ENCODE measurements around the gene RTL10.

Gene RTL10

DNA sequence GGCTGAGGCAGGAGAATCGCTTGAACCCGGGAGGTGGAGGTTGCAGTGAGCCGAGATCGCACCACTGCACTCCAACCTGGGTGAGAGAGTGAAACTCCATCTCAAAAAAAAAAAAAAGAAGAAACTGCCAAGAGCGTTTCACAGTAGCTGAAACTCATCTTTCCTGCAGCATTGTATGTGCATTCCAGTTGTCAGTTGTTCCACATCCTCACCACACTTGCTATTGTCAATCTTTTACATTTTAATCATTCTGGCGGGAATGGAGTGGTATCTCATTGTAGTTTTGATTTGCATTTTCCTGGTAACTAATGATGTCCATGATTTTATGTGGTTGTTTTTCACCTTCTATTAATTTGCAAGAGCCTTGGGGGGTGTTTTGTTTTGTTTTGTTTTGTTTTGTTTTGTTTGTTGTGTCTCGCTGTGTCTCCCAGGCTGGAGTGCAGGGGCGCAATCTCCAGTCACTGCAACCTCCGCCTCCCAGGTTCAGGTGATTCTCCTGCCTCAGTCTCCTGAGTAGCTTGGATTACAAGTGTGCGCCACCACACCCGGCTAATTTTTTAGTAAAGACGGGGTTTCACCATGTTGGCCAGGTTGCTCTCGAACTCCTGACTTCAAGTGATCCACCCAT is 8.1 kb upstream of the RTL10 start:
- DNase-seq (ENCODE audit: low read depth) = no peak

DNA sequence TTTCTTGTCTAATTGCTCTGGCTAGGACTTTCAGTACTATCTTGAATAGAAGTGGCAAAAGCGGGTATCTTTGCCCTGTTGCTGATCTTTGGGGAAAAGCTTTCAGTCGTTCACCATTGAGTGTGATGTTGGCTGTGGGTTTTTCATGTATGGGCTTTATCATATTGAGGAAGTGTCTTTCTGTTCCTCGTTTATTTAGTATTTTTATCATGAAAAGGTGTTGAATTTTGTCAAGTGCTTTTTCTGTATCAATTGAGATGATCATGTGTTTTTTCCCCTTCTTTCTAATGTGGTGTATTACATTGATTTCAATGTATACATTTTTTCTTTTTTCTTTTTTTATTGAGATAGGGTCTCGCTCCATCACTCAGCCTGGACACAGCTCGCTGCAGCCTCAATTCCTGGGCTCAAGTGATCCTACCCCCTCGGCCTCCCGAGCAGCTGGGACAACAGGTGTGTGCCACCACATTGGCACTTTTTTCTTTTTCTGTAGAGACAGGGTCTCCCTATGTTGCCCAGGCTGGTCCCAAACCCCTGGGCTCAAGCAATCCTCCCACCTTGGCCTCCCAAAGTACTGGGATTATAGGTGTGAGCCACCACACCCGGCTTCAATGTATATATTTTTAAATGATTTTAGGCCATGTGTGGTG is 5.3 kb upstream of the RTL10 start:
- no peak for DNase-seq (ENCODE audit: low read depth)

DNA sequence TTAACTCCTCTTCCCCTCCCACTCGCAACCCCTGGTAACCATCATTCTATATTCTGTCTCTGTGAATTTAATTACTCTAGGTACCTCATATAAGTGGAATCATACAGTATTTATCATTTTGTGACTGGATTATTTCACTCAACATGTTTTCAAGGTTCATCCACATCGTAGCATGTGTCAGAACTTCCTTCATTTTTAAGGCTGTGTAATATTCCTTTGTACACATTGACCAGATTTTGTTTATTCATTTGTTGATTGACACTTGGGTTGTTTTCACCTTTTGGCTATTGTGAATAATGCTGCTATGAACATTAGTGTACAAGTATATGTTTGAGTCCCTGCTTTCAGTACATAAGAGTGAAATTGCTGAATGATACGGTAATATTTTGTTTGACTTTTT is 2.7 kb upstream of the RTL10 start:
- DNase-seq (ENCODE audit: low read depth) = no peak

DNA sequence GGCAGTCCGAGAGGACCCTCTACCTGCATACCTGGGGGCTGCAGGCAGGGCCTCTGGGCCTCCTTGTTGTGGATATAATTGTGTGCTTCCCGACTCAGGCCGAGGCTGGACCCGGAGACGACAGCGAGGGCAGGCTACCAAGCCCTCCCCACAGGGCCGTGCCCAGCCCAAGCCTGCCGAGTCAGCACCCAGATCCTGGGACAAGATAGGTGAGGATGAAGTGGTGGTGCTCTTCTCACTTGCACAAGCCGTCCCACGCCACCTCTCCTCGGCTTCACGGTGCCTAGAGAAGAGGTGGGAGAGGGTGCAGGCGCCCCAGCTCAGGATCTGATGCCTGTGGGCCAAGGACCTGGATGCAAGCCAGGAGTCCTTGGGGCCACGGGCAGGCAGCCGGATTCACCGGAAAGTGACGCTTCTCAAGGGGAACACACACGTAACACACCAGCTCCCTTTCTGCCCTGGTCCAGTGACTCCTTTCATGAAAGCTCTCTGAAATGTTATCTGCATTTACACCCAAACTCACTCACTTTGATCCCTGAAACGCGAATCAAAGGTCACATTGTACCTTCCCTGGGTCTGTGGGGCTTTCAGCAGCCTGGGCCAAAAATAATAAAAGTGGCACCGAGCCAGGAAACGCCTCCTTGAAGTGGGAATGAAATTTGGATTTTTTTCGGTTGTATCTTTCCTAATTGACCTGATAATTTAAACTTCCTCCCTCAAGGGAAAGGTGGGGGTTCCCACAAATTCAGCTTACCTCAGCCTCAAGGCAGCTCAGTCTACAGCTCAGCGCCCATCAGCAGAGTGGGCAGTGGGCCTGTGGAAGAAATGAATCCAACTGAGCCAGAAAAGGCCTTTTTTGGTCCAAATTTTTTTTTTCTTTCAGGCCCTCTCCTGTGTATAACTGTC is 1.1 kb upstream of the RTL10 start:
- peak; percentile 65 for DNase-seq (ENCODE audit: low read depth)

DNA sequence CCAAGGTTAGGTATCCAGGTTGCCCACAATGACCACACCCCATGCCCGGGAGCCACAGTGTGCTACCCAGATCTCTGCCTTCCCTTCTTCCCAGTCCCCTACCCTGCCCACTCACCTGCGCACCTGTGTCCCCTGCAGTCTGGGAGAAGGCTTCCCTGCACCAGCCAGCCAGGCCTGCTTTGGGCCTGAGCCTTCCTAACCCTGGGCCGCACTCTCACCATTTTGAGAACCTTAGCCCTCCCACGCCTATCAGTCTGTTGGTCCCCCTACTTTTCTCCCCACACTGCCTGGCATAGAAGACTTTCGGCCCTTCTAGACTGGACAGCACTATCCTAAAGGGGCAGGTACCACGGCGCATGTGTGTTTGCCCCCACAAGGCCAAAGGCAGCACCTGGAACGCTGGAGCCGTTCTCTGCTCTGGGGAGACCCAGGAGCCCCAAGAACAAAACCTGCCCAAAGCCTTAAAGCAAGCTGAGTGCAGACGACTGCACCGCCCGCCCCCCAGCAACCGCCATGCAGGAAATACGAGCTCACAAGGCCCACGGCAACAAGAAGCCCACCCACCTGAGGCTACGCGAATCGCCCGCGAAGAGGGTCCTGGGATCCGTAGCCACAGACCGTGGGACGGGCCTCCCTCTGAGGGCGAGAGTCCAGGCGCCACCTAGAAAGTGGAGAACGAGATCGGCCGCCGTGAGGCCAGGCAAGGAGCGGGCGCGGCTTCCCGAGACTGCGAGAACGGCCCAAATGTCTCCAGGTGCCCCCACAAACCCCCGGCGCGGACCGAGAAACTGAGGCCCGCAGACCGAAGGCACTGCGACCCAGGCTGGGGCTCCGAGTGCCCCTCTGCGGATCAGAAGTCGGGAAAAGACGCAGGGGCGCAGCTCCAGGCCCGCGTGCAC is 546 bp downstream of the RTL10 start:
- no peak for DNase-seq (ENCODE audit: low read depth)

DNA sequence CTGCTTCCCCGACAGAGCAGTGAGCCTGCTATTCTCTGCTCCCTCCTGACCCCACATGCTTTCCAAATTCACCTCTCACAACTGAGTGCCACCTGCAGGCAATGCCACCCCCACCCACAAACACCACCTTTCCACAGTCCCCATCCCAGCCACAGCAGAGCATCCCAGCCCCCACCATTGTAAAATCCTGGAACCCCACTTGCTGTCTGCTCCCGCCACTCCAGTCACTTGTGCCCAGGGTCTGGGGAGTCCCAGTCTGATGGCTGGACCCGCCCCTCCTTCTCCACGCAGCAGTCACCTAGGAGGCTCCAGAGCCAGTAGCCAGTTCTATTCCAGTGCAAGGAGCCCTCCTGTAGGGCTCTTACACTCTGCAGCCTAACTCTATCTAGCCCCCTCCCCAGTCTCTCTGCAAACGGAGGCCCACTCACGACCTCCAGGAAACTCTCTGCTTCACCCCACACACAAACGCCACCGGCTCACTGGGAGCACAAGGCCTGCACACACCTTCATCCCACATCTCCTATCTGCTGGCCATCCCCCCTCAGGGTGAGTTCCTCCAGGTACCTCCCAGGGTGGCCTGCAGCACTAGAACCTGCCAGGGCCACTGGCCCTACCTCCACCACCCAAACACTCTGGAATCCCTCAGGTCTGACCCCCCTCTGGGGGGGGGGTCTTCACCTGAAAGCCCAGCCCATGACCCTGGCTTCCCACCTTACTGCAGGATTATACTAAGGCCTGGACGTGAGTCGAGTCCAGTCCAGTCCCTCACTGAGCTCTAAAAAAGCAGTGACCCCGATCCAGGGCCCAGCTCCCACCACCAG is 1.4 kb downstream of the RTL10 start:
- no peak for DNase-seq (ENCODE audit: low read depth)

DNA sequence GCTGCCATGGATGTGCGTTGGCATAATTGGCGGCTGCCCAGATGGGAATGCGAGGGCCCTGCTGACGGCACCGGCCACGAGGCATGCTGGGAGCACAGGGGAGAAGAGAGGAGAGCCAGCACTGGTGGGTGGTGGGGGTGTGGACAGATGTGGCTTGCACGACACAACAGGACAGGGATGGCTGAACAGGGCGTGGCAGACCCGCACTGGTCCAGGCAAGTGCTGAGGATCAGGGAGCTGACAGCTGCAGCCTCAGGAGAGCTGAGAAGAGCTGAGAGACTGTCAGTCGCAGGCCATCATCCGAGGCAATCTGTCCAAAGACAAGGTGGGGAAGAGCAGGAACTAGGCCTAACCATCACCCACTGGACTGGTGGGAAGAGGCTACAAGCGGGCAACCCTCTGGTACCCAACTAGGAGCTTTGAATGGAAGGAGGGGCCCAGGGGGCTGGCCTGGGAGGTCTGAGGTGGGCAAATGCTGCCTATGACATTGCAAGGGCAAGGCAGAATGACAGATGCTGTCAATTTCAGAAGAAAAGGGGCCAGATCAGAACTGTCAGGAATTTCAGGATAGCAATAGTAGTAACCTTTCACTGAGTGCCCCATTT is 2.4 kb downstream of the RTL10 start:
- DNase-seq (ENCODE audit: low read depth) = no peak

DNA sequence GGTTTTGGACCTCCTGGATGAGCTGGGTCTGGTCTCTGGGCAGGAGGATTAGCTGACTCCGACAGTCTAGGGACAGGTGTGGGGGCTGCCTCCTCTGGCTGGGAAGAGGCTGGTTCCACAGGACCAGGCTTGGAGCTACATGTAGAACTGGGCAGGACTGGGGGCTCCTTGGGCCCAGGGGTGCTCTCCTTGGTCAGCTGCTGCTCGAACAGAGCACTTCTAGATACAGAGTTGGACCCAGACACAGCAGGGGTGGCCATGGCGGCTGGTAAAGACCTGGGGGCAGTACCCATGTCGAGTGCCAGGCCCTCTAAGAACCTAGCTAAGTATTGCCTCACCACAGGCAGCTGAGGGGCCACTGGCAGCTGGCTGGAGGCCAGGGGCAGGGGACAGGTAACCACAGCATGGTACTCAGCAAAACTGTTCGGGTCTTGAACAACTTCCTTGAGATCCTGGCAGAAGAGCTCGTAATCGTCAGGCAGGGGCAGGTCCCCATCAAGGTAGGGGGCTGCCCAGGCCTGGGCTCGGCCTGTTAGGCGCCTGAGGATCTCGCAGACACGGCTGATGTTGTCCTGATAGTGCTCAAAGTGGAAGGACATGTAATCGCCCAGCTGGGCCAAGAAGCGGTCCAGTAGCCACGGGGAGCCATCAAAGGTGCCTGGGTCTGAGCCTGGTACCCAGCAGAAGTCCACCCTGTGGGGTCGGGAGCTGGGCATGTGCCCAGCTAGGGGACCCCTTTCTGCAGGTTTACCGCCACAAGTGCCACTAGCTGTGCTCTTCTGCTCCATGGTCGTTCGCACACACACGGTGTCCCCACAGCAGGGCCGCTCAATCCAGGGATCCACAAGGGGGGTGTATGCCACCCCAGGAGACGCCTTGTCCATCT is 3.1 kb downstream of the RTL10 start:
- DNase-seq (ENCODE audit: low read depth) = no peak

DNA sequence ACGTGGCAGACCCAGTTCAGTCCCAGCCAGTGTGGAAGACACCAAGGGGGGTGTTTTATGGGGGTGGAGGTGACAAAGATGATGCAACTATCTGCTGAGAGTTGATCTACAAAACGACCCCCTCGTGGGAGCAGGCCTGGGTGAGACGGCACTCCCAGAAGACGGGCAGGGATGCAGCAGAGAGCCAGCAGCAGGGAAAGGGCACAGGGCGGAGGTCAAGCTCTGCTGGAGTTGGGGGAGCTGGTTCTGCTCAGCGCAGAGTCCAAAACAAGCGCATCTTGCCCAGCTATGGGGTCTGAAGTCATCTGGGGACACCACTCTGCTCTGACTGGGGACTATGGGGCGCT is 3.9 kb downstream of the RTL10 start:
- DNase-seq (ENCODE audit: low read depth) = no peak

DNA sequence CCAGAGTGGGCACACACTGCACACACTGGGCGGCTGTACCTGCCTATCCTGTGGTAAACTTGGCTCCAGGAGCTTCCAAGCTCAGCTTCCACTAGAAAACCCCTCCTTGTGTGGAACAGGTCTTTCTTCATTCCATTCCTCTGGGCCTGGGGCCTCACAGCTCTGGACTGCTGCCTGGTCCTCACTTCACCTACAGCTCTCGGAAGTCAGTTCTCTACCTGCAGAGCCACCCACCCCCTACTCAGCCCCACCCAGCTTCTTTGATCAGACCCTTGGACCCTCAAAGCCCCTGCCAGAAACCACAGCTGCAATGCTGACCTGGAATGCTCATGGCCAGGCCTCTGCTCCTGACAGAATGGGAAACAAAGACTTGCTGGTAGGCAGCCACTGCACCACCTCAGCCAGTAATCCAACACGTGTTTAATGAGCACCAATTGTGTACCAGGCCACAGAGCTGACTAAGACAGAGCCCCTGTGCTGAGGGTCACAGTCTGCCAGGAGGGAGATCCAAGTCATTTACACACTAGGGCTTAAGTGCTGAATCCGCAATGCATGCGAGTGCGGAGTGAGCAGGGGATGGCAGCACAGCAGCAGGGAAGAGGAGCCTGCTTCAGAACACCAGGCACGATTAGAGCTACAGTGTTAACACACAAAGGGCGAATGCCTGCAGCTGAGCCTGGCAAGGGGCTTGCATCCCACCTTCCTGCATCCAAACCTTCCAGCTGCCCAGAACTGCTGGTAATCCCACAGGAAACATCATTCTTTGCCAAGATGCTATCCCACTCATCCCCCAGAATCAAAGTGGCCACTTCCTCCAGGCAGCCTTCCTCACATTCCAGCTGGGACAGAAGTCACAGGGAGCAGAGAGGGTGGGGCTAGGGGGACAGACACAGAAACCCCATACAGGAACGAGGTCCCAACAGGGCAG is 4.6 kb downstream of the RTL10 start:
- no peak for DNase-seq (ENCODE audit: low read depth)

DNA sequence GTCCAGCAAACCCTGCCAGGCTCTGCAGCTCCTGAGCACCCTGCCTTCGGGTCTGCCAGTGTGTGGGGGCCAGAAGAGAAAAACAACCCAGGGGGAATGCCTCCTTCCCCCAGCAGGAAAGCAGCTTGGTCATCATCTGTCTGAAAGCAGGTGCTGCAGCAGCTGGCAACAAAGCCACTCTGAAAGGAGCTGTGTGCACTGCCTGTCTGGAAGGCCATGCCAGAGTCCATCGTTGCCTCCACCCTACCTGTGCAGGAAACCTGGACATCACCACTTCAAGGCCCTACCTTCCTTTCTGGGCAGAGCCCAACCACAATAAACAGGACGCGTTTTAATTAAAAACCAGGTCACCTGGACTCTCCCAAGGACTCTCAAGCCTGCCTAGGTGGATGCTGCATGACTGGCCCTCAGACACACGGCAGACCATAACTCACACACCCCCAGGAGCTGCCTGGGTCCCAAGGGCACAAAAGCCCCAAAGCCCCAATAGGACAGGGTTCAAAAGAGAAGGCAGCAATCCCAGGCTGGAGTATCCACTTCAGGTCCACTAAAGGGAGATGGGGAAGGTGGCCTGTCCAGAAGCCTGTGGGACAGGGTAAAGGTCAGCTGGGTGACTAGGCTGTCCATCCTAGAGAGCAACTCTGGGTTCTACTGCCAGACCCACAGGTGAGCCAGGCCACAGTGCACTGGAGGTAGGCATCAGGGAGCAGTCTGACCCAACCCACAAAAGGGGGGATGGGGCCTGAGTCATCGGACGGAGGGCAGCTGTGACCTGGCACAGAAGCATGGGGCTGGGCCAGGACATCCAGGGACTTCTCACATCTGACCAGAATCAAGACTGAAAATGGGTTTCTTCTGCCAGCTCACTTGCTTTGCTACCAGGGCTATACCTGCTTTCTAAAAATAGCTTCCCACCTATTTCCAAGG is 6.1 kb downstream of the RTL10 start:
- no peak for DNase-seq (ENCODE audit: low read depth)

DNA sequence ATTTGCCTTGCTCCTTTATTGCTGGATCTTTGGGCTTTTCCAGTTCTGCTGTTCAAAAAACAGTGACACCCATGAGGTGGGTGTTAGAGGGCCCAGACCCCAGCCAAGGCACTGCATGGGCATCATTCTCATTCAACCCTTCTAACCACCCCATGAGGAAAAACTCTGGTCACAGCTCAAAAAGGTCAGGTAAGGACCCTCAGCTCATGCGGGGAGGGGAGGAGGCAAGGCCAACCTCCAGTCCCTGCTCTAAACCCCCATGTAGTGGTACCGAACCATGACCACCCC is 7.4 kb downstream of the RTL10 start:
- no peak for DNase-seq (ENCODE audit: low read depth)

DNA sequence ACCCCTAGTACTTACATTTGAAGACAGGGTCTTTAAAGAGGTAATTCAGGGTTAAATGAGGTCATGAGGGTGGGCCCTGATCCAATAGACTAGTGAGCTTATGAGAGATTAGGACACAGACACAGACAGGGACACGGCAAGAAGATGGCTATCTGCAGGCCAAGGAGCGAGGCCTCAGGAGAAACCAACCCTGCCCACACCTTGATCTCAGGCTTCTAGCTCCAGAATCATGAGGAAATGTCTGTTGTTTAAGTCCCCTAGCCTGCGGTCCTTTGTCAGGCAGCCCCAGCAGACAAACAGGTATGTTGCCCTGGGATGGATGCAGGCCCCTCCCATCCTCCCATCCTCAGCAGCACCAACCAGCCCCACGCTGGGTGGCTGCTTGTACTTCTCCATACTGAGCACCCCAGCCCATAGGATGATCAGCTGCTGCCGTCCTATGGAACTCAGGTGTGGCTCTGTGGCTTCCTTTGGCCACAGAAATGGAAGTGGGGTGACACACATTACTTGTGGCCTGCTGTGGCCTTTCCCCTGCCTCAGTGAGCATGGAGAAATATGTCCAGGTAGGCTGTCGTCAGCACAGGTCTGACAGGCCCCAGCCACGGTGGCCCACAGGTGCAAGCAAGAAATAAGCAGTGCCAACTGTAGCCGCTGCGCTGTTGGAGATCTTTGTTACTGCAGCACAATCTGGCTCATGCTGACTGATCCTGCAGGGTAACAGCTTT is 7.9 kb downstream of the RTL10 start:
- no peak for DNase-seq (ENCODE audit: low read depth)

DNA sequence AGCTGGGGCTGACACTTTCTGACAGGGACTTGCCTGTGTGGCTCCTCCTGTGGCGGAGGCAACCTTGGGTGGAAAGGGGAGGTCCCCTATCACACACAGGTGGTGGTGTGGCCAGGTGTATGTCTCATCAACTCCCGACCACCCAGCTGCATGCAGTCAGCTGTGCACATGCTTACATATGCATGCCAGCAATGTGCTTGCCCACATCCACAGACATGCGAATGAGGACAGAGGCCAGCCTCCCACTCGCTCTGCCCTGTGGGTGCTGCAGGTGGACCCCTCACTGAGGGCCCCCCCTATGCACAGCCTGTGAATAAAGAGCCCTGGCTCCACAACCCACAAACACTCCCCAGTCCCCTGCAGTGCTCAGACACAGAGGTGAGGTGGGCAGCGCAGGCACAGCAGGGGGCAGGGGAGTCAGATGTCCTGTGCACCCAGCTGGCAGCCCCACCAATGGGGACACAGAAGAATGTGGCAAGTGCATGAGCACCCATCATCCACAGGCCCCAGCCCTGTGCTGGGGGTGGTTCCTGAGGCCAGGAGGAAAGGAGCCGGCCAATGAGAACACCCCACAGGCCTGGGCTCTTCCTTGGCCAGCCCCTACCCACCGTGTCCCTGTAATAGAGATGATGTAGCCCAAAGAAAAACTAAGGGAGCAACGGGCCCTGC is 9.5 kb downstream of the RTL10 start:
- DNase-seq (ENCODE audit: low read depth) = no peak

DNA sequence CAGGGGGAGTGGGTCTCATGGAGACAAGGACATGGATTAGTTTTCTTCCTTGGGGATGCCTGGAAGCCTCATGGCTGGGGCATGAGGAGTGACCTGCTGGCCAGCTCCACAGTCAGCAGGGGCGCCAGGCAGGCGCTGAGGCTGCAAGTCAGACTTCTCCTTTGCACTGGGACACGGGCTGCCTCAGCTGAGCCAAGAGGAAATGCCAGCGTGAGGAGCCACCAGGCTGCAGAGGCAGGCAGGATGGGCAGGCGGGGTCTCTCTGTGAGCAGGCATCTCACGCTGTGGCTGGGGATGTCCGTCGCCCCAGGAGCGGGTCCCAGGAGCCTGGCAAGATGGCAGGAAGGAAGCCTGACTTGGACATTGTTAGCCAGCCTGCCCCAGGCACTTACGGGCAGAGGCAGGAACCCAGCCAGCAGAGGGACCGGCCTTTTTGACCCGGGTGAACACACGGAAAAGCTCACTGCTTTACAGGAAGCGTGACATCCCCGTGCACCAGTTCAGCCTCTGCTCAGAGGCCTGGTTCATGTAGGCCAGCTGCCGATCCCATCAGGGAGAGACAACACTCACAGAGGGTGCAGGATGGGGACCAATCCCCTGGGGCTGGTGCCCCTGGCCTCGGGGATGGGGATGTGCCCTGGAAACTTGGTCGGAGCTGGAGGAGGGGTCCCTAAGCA is 10.2 kb downstream of the RTL10 start:
- no peak for DNase-seq (ENCODE audit: low read depth)

DNA sequence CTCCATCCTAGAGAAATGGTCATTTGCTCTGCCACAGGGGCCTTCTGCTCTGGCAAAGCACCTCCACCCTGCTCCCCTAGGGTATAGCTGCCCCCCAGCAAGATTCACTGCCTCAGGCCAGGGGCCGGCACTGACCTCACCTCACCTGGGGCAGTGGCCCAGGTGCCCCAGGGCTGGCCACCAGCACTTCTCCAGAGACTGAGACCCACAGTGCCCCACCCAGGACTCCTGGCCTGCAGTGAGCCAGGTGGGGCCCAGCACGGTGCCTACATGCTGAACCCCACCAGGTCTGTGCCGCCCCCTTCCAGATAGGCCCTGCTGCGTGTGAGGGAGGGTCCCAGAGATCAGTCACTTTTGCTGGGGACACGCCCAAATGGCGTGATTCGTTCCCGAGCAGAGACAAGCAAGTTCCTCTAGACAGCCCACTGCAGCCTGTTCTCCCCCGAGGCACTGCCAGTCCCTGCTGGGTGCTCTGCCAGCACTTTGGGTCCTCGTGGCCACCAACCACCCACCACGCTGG is 10.8 kb downstream of the RTL10 start:
- DNase-seq (ENCODE audit: low read depth) = no peak

Data from activated T-cell treated with anti-CD3 and anti-CD28 coated beads for 48 hours (primary cell).